IPS DF 4.7 (cell line): ENCODE measurements around the gene AKNAD1.
"Not testable (repeated sequence)": the region's sequence is repeated elsewhere in the genome, so short reads cannot be mapped to it uniquely, and the experiment has no call there.

ENCODE experiments used
- DNase-seq: peaks from one replicate; pipeline ENCODE4 v3.0.0-alpha.2; 2013; ENCODE audit warnings: low spot score; ENCODE audit errors: extremely low read depth

AKNAD1 gene

GRCh38 chr1:108785264-108785663, 71.6 kb downstream of the AKNAD1 start:
- DNase-seq = no peak

- DNase-seq = not testable (repeated sequence)
These were observed 75.3 kb downstream of the AKNAD1 start for GRCh38 chr1:108781575-108781944.

GRCh38 chr1:108780937-108781574, 75.8 kb downstream of the AKNAD1 start:
- no peak for DNase-seq

GRCh38 chr1:108779455-108779854, 77.4 kb downstream of the AKNAD1 start:
- DNase-seq = no peak

GRCh38 chr1:108777839-108778238, 79.1 kb downstream of the AKNAD1 start:
- DNase-seq = no peak

GRCh38 chr1:108767708-108768107, 89.2 kb downstream of the AKNAD1 start:
- no peak for DNase-seq

GRCh38 chr1:108767115-108767514, 89.8 kb downstream of the AKNAD1 start:
- no peak for DNase-seq
